ENCODE measurements around the gene ANKS3.

DNA sequence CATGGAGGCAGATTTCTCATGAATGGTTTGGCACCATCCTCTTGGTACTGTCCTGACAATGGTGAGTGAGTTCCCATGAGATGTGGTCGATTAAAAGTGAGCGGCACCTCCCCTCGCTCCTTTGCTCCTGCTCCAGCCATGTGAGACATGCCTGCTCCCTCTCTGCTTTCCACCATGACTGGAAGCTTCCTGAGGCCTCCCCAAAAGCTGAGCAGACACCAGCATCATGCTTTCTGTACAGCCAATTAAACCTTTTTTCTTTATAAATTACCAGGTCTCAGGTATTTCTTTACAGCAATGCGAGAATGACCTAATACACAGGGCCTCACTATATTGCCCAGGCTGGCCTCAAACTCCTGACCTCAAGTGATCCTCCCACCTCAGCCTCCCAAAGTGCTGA, 20.8 kb upstream of the ANKS3 start:
- TF ChIP-seq, protein P1, sequence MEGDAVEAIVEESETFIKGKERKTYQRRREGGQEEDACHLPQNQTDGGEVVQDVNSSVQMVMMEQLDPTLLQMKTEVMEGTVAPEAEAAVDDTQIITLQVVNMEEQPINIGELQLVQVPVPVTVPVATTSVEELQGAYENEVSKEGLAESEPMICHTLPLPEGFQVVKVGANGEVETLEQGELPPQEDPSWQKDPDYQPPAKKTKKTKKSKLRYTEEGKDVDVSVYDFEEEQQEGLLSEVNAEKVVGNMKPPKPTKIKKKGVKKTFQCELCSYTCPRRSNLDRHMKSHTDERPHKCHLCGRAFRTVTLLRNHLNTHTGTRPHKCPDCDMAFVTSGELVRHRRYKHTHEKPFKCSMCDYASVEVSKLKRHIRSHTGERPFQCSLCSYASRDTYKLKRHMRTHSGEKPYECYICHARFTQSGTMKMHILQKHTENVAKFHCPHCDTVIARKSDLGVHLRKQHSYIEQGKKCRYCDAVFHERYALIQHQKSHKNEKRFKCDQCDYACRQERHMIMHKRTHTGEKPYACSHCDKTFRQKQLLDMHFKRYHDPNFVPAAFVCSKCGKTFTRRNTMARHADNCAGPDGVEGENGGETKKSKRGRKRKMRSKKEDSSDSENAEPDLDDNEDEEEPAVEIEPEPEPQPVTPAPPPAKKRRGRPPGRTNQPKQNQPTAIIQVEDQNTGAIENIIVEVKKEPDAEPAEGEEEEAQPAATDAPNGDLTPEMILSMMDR (IDR thresholded peaks at IDR 0.05; ENCODE audit: extremely low read depth in 1 of 2, insufficient read depth in 1 of 2, low read depth in 1 of 2, low read length in 2 of 2), result no peak
- no peak for TF ChIP-seq POLR2A (IDR thresholded peaks at IDR 0.05; ENCODE audit: low read depth, low read length)
- TF ChIP-seq, protein P2, sequence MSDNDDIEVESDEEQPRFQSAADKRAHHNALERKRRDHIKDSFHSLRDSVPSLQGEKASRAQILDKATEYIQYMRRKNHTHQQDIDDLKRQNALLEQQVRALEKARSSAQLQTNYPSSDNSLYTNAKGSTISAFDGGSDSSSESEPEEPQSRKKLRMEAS (IDR thresholded peaks at IDR 0.05; ENCODE audit: insufficient read depth, insufficient read length), result no peak
- no peak for TF ChIP-seq POLR2AphosphoS5 (IDR thresholded peaks at IDR 0.05; ENCODE audit: insufficient read depth, low read depth, low read length)
- TF ChIP-seq EZH2 (IDR thresholded peaks at IDR 0.05; ENCODE audit: borderline replicate concordance, low read depth, low read length, severe bottlenecking), result no peak
- TF ChIP-seq JUN (IDR thresholded peaks at IDR 0.05; ENCODE audit: borderline replicate concordance, insufficient read depth, insufficient read length, low read depth), result no peak
- no peak for TF ChIP-seq FOS (IDR thresholded peaks at IDR 0.05; ENCODE audit: borderline replicate concordance, insufficient read depth, low read length)
- TF ChIP-seq MYC (IDR thresholded peaks at IDR 0.05; ENCODE audit: low read depth, low read length), result no peak
